GM18526 (cell line): ENCODE measurements around the gene TOMM40.

Experiments
- POLR2A ChIP-seq: IDR thresholded peaks from 3 replicates; pipeline ENCODE4 v1.6.1; 2011; ENCODE audit not compliant: insufficient read length; ENCODE audit errors: extremely low read depth

TOMM40 gene

GRCh38 chr19:44889830-44890365 is 1.2 kb upstream of the TOMM40 start:
- no peak for TF ChIP-seq POLR2A

- TF ChIP-seq POLR2A, result peak; percentile 54
These were observed 563 bp upstream of the TOMM40 start for GRCh38 chr19:44890366-44891015.

GRCh38 chr19:44892932-44893331 is 1.9 kb downstream of the TOMM40 start:
- TF ChIP-seq POLR2A, result no peak

GRCh38 chr19:44893332-44894051 is 2.4 kb downstream of the TOMM40 start:
- no peak for TF ChIP-seq POLR2A

GRCh38 chr19:44894052-44894400 is 3.0 kb downstream of the TOMM40 start:
- no peak for TF ChIP-seq POLR2A

GRCh38 chr19:44894946-44895345 is 3.9 kb downstream of the TOMM40 start:
- TF ChIP-seq POLR2A, result no peak

GRCh38 chr19:44897835-44898234 is 6.8 kb downstream of the TOMM40 start:
- TF ChIP-seq POLR2A, result no peak

GRCh38 chr19:44900328-44901244 is 9.5 kb downstream of the TOMM40 start:
- TF ChIP-seq POLR2A, result no peak

- no peak for TF ChIP-seq POLR2A
These were observed 12.2 kb downstream of the TOMM40 start for GRCh38 chr19:44903216-44903601.

GRCh38 chr19:44903602-44904425 is 12.8 kb downstream of the TOMM40 start:
- TF ChIP-seq POLR2A, result peak; percentile 6

- TF ChIP-seq POLR2A, result no peak
These were observed 13.5 kb downstream of the TOMM40 start for GRCh38 chr19:44904426-44904994.

GRCh38 chr19:44905437-44906160 is 14.5 kb downstream of the TOMM40 start, which contains the start of gene APOE:
APOE (plus strand) TSS chr19:44905796; CDS start chr19:44906625, 829 bp downstream.
- TF ChIP-seq POLR2A, result no peak

- no peak for TF ChIP-seq POLR2A
These were observed 16.6 kb downstream of the TOMM40 start for GRCh38 chr19:44907613-44908012.

- TF ChIP-seq POLR2A, result no peak
These were observed 17.2 kb downstream of the TOMM40 start for GRCh38 chr19:44908074-44908835.
